ENCODE measurements around the gene ARHGDIA.

Gene ARHGDIA

DNA sequence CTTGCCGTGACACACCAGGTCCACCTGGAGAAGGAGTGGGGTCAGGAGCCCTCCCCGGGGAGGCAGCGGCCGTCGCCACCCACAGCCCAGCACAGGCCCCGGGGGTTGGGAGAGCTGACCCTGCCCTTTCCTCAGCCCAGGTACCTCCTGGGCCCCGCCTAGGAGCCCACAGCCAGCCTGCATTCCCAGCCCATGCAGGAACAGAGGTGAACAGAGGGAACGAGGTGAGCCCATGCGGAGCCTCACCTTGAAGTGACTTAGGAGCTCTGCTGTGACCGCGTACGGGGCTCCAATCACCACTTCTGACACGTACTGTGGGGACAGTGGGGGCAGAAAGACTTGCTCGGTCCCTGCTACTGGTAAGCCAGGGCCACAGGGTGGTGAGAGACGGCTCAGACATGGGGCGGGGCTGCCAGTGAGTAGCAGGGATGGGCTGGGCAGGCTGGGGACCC lies 34.3 kb upstream of the ARHGDIA start:
- DNase-seq (ENCODE audit: low read depth): no peak
- TF ChIP-seq, protein P1, sequence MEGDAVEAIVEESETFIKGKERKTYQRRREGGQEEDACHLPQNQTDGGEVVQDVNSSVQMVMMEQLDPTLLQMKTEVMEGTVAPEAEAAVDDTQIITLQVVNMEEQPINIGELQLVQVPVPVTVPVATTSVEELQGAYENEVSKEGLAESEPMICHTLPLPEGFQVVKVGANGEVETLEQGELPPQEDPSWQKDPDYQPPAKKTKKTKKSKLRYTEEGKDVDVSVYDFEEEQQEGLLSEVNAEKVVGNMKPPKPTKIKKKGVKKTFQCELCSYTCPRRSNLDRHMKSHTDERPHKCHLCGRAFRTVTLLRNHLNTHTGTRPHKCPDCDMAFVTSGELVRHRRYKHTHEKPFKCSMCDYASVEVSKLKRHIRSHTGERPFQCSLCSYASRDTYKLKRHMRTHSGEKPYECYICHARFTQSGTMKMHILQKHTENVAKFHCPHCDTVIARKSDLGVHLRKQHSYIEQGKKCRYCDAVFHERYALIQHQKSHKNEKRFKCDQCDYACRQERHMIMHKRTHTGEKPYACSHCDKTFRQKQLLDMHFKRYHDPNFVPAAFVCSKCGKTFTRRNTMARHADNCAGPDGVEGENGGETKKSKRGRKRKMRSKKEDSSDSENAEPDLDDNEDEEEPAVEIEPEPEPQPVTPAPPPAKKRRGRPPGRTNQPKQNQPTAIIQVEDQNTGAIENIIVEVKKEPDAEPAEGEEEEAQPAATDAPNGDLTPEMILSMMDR (IDR thresholded peaks at IDR 0.05; ENCODE audit: control insufficient read depth, extremely low read depth, insufficient read depth): no peak
- H3K4me3 ChIP-seq (ENCODE audit: low read depth, low read length): no peak overlapping the region

DNA sequence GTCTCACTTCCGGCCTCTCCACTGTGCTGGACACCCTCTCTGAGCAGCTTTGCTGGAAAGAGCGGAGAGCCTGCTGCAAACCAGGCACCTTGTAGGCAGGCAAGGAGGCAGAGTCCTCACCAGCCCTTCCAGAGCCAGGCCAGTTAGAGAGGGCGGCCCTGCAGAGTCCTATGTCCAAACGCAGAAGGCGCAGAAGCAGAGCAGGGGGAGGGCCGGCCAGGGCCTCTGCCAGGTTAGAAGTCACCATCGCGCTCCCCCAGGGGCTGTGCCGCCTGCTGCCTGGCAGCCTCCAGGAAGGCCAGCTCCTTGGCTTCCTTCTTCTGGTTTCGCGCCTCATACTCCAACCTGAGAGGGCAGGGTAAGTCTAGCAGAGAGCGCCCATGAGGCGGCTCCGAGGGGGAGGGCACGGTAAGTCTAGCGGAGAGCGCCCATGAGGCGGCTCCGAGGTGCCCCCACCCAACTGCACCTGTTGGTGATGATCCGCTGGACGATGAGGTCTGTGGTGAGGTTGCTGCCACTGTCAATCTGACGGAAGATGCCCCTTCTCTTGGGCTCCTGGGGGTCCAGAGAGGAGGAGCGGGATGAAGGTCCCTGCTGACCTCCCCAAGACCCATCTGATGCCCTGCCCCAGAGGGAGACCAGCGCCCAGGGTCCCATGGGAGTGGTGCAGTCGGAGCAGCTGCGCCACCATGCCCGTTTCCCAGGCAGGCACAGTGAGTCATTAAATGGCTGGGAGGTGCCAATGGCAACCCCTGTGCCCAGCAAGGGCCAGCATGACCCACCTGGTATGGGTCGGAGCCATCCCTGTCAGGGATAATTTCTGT lies 33.7 kb upstream of the ARHGDIA start:
- DNase-seq (ENCODE audit: low read depth): no peak
- TF ChIP-seq, protein P1 (IDR thresholded peaks at IDR 0.05; ENCODE audit: control insufficient read depth, extremely low read depth, insufficient read depth): no peak
- H3K4me3 ChIP-seq (ENCODE audit: low read depth, low read length): no peak overlapping the region

DNA sequence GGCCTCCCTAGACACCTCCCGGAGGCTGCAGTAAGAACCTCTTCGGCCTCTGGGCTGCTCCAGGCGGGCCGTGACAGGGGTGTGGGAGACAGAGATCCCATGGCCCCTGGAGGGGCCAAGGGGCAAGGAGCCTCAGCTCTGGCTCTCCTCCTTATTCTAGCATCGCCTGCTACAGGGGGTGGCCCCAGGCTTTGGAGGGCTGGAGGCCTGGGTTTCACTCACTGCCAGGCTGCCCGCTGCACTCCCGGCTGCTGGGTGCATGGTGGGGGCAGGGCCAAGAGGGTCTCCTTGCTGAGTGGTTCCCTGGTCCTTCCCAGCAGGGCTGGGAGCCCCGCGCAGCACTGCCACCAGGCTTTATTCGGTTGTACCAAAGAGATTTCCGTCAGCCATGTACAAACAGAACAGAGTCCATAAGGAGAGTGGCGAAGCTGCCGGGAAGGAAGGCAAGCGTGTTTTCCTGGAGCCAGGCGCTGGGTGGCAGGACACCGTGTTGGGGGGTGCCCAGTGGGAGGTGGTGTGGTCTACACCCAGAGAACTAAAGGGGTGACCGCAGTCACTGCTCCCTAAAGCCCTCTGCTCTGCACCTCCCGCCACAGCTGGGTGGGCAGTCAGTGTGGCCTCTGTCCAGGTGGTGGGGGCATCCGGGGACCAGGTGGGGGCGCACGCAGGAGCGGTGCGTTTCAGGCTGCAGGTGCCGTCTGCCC lies 32.9 kb upstream of the ARHGDIA start:
- no peak for DNase-seq (ENCODE audit: low read depth)
- TF ChIP-seq, protein P1 (IDR thresholded peaks at IDR 0.05; ENCODE audit: control insufficient read depth, extremely low read depth, insufficient read depth): no peak
- no peak overlapping the region for H3K4me3 ChIP-seq (ENCODE audit: low read depth, low read length)

- TF ChIP-seq, protein P1 (IDR thresholded peaks at IDR 0.05; ENCODE audit: control insufficient read depth, extremely low read depth, insufficient read depth): no peak
- H3K4me3 ChIP-seq (ENCODE audit: low read depth, low read length): no peak overlapping the region
- no peak for DNase-seq (ENCODE audit: low read depth)
Measured at GRCh38 chr17:81903415-81903831, 32.3 kb upstream of the ARHGDIA start.

GRCh38 chr17:81902653-81903414 lies 31.7 kb upstream of the ARHGDIA start:
- DNase-seq (ENCODE audit: low read depth): no peak

GRCh38 chr17:81902023-81902652 lies 31.0 kb upstream of the ARHGDIA start, which contains the start of gene NPB:
NPB (plus strand) TSS chr17:81902238; CDS start chr17:81902278, 40 bp downstream.
- no peak for DNase-seq (ENCODE audit: low read depth)
- peak within 1 kb of the TSS; percentile 15; the same call in 1 of the 2 replicates for H3K4me3 ChIP-seq (ENCODE audit: low read depth, low read length)
- TF ChIP-seq, protein P1 (IDR thresholded peaks at IDR 0.05; ENCODE audit: control insufficient read depth, extremely low read depth, insufficient read depth): no peak

More at GRCh38 chr17:81902653-81903414, 31.7 kb upstream of the ARHGDIA start:
- no peak overlapping the region for H3K4me3 ChIP-seq (ENCODE audit: low read depth, low read length)
- TF ChIP-seq, protein P1 (IDR thresholded peaks at IDR 0.05; ENCODE audit: control insufficient read depth, extremely low read depth, insufficient read depth): no peak

Data from LNCaP clone FGC (cell line).